ENCODE data around the gene XPO6.

XPO6 gene, protein sequence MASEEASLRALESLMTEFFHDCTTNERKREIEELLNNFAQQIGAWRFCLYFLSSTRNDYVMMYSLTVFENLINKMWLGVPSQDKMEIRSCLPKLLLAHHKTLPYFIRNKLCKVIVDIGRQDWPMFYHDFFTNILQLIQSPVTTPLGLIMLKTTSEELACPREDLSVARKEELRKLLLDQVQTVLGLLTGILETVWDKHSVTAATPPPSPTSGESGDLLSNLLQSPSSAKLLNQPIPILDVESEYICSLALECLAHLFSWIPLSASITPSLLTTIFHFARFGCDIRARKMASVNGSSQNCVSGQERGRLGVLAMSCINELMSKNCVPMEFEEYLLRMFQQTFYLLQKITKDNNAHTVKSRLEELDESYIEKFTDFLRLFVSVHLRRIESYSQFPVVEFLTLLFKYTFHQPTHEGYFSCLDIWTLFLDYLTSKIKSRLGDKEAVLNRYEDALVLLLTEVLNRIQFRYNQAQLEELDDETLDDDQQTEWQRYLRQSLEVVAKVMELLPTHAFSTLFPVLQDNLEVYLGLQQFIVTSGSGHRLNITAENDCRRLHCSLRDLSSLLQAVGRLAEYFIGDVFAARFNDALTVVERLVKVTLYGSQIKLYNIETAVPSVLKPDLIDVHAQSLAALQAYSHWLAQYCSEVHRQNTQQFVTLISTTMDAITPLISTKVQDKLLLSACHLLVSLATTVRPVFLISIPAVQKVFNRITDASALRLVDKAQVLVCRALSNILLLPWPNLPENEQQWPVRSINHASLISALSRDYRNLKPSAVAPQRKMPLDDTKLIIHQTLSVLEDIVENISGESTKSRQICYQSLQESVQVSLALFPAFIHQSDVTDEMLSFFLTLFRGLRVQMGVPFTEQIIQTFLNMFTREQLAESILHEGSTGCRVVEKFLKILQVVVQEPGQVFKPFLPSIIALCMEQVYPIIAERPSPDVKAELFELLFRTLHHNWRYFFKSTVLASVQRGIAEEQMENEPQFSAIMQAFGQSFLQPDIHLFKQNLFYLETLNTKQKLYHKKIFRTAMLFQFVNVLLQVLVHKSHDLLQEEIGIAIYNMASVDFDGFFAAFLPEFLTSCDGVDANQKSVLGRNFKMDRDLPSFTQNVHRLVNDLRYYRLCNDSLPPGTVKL

DNA sequence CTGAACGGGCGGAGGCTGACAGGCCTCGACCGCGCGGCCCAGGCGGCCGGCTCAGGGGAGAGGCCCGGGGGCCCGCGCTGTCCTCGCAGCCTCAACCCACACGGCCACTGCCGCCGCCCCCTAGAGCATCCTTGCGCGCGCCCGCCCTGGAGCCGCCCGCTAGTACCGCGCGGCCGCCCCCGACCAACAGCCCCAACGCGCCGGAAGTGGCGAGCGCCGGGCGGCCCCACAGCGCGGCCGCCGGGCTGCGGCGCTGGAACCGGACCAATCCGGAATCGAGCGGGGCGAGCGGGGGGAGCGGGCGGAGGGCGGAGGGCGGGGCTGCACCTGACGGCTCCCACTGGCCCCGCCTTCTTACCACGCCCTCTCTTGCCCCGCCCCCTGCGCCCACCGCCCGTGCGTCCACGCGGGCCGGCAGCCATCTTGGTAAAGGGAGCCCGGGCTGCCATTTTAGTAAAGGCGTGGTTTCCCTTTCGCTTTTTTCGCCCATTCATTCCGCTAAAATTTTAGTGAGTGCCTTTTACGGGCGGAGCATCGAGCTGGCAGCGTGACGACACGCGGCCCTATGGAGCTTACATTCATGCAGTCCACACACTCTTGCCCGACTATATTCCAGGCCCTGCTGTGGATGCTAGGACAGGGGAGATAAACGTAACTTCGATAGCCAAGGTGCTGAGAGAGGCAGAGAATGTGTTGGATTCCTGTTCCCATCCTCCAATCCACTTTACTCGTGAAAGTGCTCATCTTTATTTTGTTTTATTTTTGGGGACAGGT is at the start of gene XPO6:
TSS of gene XPO6 (minus strand) at position 208 of the 774 bp plus-strand sequence. CDS start 597 bp downstream, outside the sequence.
- TF ChIP-seq EZH2phosphoT487 (IDR thresholded peaks at IDR 0.05; ENCODE audit: borderline replicate concordance) = no peak
- TF ChIP-seq, protein P1, sequence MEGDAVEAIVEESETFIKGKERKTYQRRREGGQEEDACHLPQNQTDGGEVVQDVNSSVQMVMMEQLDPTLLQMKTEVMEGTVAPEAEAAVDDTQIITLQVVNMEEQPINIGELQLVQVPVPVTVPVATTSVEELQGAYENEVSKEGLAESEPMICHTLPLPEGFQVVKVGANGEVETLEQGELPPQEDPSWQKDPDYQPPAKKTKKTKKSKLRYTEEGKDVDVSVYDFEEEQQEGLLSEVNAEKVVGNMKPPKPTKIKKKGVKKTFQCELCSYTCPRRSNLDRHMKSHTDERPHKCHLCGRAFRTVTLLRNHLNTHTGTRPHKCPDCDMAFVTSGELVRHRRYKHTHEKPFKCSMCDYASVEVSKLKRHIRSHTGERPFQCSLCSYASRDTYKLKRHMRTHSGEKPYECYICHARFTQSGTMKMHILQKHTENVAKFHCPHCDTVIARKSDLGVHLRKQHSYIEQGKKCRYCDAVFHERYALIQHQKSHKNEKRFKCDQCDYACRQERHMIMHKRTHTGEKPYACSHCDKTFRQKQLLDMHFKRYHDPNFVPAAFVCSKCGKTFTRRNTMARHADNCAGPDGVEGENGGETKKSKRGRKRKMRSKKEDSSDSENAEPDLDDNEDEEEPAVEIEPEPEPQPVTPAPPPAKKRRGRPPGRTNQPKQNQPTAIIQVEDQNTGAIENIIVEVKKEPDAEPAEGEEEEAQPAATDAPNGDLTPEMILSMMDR (conservative IDR thresholded peaks at IDR 0.05; ENCODE audit: low read length) = no peak
- H3K36me3 ChIP-seq (ENCODE audit: insufficient read depth, low read length) = 0 out of 2 replicates have a peak, but pooled peaks cover 3% of the 10 kb centered on the region
- H3K4me1 ChIP-seq (ENCODE audit: insufficient read depth, low read length, poor library complexity, severe bottlenecking) = peaks cover 38% of the 10 kb centered on the region
- no peaks in the 10 kb centered on the region for H3F3A ChIP-seq (ENCODE audit: low read depth)
- peak within 1 kb of the TSS; percentile 100 for H2AFZ ChIP-seq (ENCODE audit: low read length)
- no peaks in the 10 kb centered on the region for H3K9me2 ChIP-seq (replicated peaks; ENCODE audit: low read depth, low read length)
- H4K20me1 ChIP-seq (ENCODE audit: insufficient read depth, low read length, poor library complexity, severe bottlenecking) = peaks cover 41% of the 10 kb centered on the region
- H3K4me3 ChIP-seq (ENCODE audit: low read length, poor library complexity, severe bottlenecking) = peak within 1 kb of the TSS; percentile 76
- no peaks in the 10 kb centered on the region for H3K27me3 ChIP-seq (ENCODE audit: insufficient read depth, low read length, poor library complexity, severe bottlenecking)
- H3K9ac ChIP-seq (ENCODE audit: low read depth, low read length, poor library complexity, severe bottlenecking) = peak within 1 kb of the TSS; percentile 89
- H3K4me2 ChIP-seq (ENCODE audit: low read depth, low read length, poor library complexity, severe bottlenecking) = peak within 1 kb of the TSS; percentile 97
- H3K79me2 ChIP-seq (ENCODE audit: insufficient read depth, low read length) = peaks cover 47% of the 10 kb centered on the region
- no peaks in the 10 kb centered on the region for H3K9me3 ChIP-seq (ENCODE audit: insufficient read depth, low read depth, low read length)

DNA sequence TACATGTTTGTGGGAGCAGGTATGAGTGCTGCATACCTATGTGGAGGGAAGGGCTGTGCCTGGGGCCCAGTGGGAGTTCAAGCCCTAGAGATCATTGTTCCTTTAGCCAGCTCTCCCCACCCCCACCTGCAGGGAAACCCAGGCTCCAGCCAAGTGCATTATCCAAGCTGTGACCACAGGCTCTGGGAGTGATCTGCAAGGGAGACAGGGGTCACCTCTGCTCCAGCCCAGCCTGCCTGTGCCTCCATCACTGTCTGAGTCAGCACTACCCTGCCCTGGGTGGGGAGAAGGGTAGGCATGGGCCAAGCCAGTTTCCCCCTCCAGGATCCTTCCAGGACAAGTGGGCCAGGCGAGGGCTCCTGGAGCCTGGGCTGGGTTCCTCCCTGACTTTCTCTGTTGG is 48.4 kb upstream of the XPO6 start:
- Histone ChIP-seq H3K9me3 (ENCODE audit: insufficient read depth, low read depth, low read length) (no peaks in the 10 kb centered on the region), H3K9ac (ENCODE audit: low read depth, low read length, poor library complexity, severe bottlenecking) (no peak overlapping the region), H3K27me3 (ENCODE audit: insufficient read depth, low read length, poor library complexity, severe bottlenecking) (no peaks in the 10 kb centered on the region), H2AFZ (ENCODE audit: low read length) (no peak overlapping the region), H3K4me2 (ENCODE audit: low read depth, low read length, poor library complexity, severe bottlenecking) (no peak overlapping the region), H3K9me2 (replicated peaks; ENCODE audit: low read depth, low read length) (no peaks in the 10 kb centered on the region), H3K4me3 (ENCODE audit: low read length, poor library complexity, severe bottlenecking) (no peak overlapping the region), H3K79me2 (ENCODE audit: insufficient read depth, low read length) (no peaks in the 10 kb centered on the region), H3F3A (ENCODE audit: low read depth) (no peaks in the 10 kb centered on the region), H3K36me3 (ENCODE audit: insufficient read depth, low read length) (no peaks in the 10 kb centered on the region), H3K4me1 (ENCODE audit: insufficient read depth, low read length, poor library complexity, severe bottlenecking) (no peaks in the 10 kb centered on the region), H4K20me1 (ENCODE audit: insufficient read depth, low read length, poor library complexity, severe bottlenecking) (no peaks in the 10 kb centered on the region)
- TF ChIP-seq, protein P1 (conservative IDR thresholded peaks at IDR 0.05; ENCODE audit: low read length) = no peak
- no peak for TF ChIP-seq EZH2phosphoT487 (IDR thresholded peaks at IDR 0.05; ENCODE audit: borderline replicate concordance)

DNA sequence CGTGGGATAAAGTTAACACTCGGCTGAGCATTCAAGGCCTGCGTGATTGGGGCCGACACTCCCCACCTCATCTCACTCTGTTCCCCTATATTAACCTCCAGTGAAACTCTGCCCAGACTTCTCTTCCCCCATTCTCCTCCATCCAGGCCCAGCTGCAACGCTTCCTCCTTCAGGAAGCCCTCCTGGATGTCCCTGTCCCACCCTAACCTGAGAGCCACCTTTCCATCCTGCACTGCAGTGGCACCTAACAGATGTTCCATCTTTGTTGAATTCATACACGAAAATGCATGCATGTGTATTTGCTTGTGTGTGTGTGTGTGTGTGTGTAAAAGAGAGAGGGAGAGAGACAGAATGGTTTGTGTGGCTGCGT is 48.0 kb upstream of the XPO6 start:
- H3K4me1 ChIP-seq (ENCODE audit: insufficient read depth, low read length, poor library complexity, severe bottlenecking) = no peaks in the 10 kb centered on the region
- H3F3A ChIP-seq (ENCODE audit: low read depth) = no peaks in the 10 kb centered on the region
- H3K4me3 ChIP-seq (ENCODE audit: low read length, poor library complexity, severe bottlenecking) = no peak overlapping the region
- H3K9ac ChIP-seq (ENCODE audit: low read depth, low read length, poor library complexity, severe bottlenecking) = no peak overlapping the region
- H3K4me2 ChIP-seq (ENCODE audit: low read depth, low read length, poor library complexity, severe bottlenecking) = no peak overlapping the region
- no peaks in the 10 kb centered on the region for H3K79me2 ChIP-seq (ENCODE audit: insufficient read depth, low read length)
- no peaks in the 10 kb centered on the region for H3K27me3 ChIP-seq (ENCODE audit: insufficient read depth, low read length, poor library complexity, severe bottlenecking)
- H4K20me1 ChIP-seq (ENCODE audit: insufficient read depth, low read length, poor library complexity, severe bottlenecking) = no peaks in the 10 kb centered on the region
- TF ChIP-seq EZH2phosphoT487 (IDR thresholded peaks at IDR 0.05; ENCODE audit: borderline replicate concordance) = no peak
- TF ChIP-seq, protein P1 (conservative IDR thresholded peaks at IDR 0.05; ENCODE audit: low read length) = no peak
- H2AFZ ChIP-seq (ENCODE audit: low read length) = no peak overlapping the region
- no peaks in the 10 kb centered on the region for H3K9me3 ChIP-seq (ENCODE audit: insufficient read depth, low read depth, low read length)
- H3K9me2 ChIP-seq (replicated peaks; ENCODE audit: low read depth, low read length) = no peaks in the 10 kb centered on the region
- no peaks in the 10 kb centered on the region for H3K36me3 ChIP-seq (ENCODE audit: insufficient read depth, low read length)
